ENCODE results near the gene SUPT3H.

The SUPT3H gene

DNA sequence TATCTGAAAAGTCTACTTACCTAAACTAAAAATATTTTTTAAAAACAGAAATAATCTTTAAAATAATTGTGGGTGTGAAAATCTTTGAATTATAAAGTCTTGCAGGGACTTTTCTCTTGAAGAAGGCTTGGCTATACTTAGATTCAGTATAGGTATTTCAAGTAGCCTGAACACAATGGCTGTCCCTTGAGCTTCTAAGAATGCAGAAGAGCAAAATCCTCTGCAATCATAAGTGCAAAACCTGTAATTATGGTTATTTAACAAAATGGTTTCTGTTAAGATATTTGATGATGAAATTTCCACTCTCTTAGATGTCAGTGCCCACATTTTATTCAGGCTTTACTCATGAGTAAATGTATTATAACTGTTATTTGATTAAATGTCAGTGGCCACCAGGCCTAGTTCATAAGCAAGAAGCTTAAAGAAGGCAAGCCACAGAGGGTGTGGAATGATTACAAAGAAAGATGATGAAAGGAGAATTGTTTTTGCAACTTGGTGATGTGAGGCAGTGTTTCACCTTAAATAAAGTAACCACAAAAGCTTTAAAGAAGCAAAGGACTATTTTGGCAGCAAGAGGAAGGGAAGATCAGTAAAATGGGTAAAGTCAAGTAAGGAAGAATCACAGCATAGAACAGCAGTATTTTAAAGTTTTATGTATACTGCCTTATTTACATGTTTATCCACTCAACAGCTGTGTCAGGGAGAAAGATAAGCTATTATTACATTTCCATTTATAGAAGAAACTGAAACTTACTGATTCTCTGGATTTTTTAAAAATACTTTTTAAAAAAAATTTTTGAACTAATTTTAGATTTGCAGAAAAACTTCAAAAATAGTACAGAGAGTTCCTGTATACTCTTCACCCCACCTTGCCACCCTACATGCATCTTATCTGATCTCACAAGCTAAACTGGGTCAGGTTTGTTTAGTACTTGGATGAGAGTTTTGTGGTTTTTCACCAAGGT lies 400.8 kb downstream of the SUPT3H start:
- DNase-seq = no peak

DNA sequence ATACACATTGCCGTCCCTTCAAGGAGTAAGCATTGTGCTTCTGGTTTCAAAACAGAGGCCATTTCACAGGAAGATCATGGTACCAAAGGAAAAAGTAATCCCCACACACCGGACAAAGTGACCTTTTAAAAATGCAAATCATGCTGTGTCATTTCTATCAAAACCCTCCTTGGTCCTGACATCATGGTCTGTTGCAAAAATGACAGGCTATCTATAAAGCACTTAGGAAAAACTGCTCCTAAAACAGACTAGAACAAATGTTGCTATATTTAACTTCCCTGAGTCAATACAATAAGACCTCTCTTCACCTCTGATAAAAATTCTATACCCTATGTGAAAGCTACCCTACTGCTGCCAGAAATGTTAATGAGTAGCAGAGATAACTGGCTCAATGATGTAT lies 403.2 kb downstream of the SUPT3H start:
- no peak for DNase-seq

DNA sequence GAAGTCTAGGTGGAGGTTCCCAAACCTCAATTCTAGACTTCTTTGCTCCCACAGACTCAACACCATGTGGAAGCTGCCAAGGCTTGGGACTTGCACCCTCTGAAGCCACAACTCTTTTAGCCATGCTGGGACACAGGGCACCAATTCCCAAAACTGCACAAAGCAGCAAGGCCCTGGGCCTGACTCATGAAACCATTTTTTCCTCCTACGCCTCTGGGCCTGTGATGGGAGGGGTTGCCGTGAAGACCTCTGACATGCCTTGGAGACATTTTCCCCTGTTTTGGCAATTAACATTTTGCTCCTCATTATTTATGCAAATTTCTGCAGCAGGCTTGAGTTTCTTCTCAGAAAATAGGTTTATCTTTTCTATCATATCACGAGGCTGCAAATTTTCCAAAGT lies 405.0 kb downstream of the SUPT3H start:
- DNase-seq = no peak

- no peak for DNase-seq
Measured at GRCh38 chr6:44969446-44970185, 408.1 kb downstream of the SUPT3H start.

GRCh38 chr6:44967481-44967880 lies 410.3 kb downstream of the SUPT3H start:
- no peak for DNase-seq

GRCh38 chr6:44966449-44967092 lies 411.2 kb downstream of the SUPT3H start:
- no peak for DNase-seq

- DNase-seq = no peak
Measured at GRCh38 chr6:44965708-44966107, 412.0 kb downstream of the SUPT3H start.

DNA sequence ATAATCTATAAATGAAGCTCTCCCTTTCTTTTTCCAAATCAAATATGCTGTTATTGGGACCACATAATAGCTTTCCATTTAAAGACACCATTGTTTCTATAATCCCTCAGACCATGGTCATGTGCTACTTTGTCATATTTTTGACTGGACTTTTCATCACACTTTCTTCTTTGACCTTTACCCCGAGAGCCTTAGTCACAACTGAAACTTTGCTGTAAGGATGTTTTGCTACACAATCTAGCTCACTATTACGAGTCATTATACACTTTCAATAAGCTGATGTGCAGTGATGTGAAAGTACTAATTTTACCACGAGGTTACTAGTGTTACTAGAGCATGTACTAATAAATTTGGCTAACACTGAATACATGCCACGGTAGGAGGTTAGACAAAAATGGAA lies 416.8 kb downstream of the SUPT3H start:
- no peak for DNase-seq

DNA sequence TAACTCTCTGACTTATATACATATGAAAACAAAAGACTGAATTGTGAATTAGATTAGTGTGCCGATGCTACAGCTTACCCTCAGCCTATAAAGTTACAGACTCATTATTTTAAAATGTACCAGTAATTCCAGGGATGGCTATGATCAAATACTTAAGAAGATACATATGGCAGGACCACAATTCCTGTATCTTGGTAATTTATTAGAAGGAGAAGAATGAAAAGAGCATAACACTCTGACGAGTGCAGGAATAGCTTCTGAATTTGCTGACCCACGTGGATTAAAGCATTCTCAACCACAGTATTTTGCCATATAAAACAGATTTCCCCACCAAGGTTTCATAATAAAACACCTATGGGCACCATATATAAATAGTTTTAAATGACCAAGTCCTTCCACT lies 418.1 kb downstream of the SUPT3H start:
- no peak for DNase-seq

- no peak for DNase-seq
Measured at GRCh38 chr6:44957156-44957555, 420.6 kb downstream of the SUPT3H start.

DNA sequence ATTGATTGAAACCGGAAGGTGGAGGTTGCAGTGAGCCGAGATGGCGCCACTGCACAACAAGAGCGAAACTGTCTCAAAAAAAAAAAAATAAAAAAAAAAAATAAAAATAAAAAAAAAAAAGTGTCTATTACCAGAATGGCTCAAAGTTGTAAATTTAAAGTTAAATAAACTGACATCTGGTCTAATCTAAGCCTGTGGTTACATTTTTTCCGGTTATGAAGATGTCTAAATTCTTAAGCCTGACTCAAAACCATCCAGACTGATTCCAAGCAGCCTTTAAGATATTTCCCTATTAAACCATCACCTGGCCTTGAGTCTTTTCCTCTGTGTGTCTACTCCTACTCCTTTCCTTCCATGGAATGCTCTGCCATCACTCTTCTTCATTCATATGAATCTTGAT lies 421.3 kb downstream of the SUPT3H start:
- no peak for DNase-seq

GRCh38 chr6:44955145-44955544 lies 422.6 kb downstream of the SUPT3H start:
- DNase-seq = no peak

GRCh38 chr6:44954281-44954680 lies 423.5 kb downstream of the SUPT3H start:
- DNase-seq = no peak

DNA sequence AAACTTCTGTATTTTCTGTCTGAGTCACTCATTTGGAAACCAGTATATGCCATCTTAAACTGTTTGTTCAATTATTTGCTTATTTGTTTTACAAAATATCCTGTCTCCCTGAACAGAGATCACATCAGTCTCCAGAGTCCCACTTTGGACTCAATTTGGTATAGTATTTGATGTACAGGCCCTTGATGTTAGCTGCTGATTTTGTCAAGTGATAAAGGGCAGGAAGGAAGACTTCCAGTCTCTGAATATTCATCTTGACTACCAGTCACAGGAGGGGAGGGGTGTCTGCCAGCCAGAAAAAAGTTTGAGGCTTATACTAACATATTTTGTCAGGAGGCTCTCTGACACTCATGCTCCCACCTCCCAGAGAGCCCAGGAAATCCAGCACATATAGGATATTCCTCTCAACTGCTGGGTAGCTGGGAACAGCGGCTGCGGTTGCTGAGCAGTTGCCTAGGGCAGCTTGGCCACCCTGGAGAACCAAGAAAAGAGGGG lies 426.4 kb downstream of the SUPT3H start:
- no peak for DNase-seq

DNA sequence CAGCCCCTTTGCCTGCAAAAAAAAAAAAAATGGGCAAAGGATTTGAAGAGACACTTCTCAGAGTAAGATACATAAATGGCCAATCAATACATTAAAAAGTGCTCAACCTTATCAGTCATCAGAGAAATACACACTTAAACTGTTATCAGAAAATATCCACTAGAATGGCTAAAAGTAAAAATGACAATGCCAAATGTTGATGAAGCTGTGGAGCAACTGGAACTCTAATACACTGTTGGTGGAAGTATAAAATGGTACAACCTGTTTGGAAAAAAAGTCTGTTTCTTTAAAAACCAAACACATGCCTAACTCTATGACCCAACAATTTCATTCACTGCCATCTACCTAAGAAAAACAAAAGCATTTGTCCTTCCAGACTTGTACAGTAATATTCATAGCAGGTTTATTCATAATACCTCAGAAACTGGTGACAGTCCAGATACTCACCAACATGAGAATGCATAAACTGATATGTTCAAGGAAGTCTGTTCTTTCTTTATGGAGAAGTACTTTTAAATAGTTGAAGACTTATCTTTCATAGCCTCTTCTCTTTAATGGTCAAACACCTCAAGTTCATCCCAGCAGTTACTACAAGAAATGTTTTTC lies 428.0 kb downstream of the SUPT3H start:
- no peak for DNase-seq

DNA sequence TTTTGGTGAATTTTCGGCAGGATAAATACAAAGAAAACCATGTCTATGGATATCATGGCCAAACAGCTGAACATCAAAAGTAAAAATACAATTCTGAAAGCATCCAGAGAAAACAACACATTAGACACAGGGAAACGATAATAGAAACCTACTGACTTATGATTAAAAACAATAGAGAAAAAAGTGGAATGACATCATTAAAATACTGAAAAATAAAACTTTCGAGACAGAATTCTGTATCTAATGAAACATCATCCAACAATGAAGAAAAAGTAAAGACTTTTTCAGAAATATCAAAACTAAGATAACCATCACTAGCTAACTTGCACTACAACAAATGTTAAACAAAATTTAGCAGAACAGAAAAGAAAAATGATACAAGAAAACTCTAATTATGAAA lies 434.2 kb downstream of the SUPT3H start:
- no peak for DNase-seq

DNA sequence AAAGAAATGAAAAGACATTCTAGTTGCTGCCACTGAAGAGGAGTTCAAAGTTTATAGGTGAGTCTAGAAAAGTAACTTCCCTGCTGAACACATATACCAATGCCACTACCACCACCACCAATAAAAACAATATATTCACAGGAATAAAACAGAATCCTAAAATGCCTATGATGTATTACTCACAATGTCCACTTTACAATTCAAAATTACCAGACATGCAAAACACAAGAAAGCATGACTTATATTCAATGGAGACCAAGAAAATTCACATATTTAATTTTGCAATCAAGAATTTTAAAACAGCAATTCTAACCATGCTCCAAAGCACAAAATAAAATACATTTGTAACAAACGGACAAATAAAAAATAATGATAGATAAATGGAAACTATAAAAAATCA lies 434.9 kb downstream of the SUPT3H start:
- no peak for DNase-seq

DNA sequence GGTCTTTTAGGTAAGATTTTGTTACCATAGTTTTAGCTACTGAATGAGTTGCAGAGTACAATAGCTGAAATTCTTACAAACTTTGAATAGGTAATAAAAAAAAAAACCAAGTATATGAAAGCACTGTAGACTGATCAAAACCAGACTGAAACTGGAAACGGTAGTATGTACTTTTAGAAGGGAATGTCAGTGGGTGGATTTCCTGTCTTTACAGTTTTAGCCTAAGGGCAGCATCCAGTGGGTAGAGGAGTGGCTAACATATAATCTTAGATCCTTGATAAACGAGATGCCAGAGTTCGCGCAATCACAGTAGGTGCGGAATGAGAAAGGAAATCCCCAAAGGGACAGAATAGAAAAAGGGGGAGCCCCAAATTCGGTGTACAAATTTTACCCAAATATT lies 435.5 kb downstream of the SUPT3H start:
- DNase-seq = no peak

DNA sequence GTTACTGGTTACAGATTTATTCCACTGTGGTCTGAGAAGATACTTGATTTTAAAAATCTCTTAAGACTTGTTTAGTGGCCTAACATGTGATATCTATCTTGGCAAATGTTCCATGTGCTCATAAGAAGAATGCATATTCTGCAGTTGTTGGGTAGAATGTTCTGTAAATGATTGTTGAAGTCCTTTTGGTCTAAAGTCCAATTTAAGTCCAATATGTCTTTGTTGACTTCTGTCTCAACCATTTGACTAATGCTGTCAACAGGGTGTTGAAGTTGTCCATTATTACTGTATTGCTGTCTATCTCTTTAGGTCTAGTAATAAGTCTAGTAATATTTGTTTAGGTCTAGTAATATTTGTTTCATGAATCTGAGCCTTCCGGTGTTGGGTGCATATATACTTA lies 437.4 kb downstream of the SUPT3H start:
- DNase-seq = no peak

DNA sequence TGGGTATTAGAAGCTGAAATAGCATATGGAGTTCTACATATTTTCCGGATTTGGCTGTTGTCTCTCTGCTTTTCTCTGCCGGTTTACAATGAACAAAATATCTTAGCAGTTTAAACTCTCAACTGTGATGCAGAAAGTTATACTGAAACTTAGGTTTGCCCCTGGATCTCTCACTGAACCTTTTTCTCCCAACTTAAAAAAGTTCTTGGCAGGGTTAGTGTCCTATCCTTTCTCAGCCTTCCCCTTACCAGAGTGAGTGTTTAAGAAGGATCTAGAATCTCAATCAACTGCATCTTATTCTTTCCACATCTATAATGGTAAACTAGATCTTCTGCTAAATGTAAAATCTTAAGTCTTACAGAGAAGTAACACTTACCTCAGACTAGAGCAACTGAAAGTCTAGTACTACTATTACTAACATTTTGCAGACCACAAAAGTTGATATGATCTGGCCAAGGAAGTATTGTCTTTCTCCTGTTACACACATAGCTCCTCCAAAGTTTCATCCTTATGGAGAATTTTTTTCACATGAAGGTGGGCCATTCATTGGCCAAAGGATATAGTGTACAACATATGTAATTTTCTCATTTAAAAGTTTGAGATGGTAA lies 441.9 kb downstream of the SUPT3H start:
- no peak for DNase-seq

DNA sequence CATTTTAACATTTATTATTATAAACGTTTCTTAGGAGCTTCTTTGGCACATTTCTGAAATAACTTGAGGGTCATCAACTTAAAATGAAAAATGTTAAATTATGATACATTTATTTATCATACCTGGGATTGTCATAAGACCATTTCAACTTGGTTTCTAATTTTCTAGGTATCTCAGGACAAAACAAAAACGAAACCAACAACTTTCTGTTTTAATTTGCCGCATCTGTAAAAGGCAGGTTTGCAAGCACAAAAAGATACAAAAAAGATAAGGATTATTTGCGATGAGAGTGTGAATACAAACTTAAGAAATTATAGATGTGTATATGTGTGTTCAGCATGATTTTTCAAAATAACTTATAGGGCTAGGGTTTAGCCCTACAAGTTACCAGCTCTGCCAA lies 444.6 kb downstream of the SUPT3H start:
- DNase-seq = no peak

DNA sequence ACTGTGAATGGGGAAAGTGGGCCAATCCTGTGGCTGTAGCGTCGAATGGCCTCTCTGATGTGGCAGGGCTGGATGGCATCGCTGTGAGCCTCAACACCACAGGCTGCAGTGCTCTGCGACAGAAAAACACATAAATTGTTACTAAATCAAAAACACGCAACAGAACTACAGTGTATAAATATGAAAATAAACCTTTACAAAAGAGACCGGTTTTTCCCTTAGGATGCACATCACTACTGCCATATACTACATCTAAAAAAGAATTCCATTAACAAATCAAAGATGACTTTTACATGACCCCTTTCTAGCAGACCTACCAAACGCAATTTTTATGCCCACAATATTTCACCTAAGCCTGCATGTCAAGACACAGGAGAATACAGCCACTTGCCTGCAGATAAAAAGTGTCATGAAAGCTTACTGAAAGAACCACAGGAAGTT lies 445.1 kb downstream of the SUPT3H start:
- DNase-seq = no peak

DNA sequence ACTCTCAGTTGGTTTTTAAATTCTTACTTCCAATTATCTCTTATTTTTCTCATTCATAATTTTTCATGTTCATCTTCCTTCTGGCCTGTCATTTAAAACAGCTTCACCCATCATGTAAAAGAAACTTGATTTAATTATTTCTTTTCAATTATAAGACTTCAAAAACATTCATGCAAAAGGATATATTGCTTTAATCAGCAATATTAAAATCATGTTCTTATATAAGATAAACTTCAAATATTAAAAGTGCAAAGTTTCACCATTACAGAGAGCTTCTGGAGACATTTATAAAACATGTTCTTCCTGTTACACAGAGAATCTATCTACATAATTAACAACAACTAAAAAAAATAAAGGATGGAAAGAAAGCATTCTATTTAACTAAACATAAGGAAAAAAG lies 446.3 kb downstream of the SUPT3H start:
- DNase-seq = no peak
